ENCODE results near the gene KCTD19.

Gene KCTD19

DNA sequence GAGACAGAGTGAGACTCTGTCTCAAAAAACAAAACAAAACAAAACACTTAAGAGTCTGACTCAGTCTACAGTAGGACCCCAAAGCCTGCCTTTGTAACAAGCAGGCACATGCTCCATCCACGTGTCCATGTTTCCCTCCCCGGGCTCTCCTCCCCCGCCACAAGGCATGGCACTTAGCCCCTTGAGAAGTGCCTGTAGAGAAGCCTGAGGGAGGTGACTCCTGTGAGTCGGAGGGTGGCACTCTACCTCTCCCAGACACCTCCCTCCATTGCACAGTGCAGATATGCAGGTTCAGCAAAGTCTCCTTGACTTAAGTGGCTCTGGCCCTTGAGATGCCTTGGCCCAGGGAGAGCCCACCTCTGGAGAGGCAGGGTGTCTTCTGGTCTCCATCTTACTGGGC, 86.0 kb downstream of the KCTD19 start:
- WGBS (ENCODE audit: extremely low coverage, insufficient coverage, insufficient read length), result no CpG with 5 or more reads among the region's 4 CpGs
- peak overlapping the region; percentile 68 for H3K4ac ChIP-seq (ENCODE audit: low read depth, low read length)
- H4K12ac ChIP-seq (ENCODE audit: low read depth, low read length), result peak overlapping the region; percentile 49
- H3K9me3 ChIP-seq (ENCODE audit: insufficient read depth, low read depth, low read length), result no peaks in the 10 kb centered on the region
- no peak overlapping the region for H3K4me2 ChIP-seq (ENCODE audit: low read length)
- peaks cover 24 to 26% of the 10 kb centered on the region in 2 experiments for H3K36me3 ChIP-seq (ENCODE audit: control insufficient read depth in 1 of 2, insufficient read depth in 2 of 2, low read length in 2 of 2)
- no peaks in the 10 kb centered on the region for H3K27me3 ChIP-seq (ENCODE audit: insufficient read depth, low read length)
- no peak overlapping the region for H3K4me3 ChIP-seq (ENCODE audit: low read depth, low read length)
- H3K23ac ChIP-seq (ENCODE audit: low read length), result no peak overlapping the region
- peaks cover 43 to 44% of the 10 kb centered on the region in 2 experiments for H3K4me1 ChIP-seq (ENCODE audit: control insufficient read depth in 1 of 2, insufficient read depth in 2 of 2, low read length in 2 of 2)
- H3K14ac ChIP-seq (ENCODE audit: low read length), result peak overlapping the region; percentile 94
- H3K79me2 ChIP-seq (ENCODE audit: control insufficient read depth, insufficient read depth, low read length, poor library complexity), result peaks cover 2% of the 10 kb centered on the region
- H2AK5ac ChIP-seq (ENCODE audit: low read length), result peak overlapping the region; percentile 96
- H4K8ac ChIP-seq (ENCODE audit: low read depth, low read length), result peak overlapping the region; percentile 89
- H2BK12ac ChIP-seq (ENCODE audit: low read length), result peak overlapping the region; percentile 23
- H2BK120ac ChIP-seq (ENCODE audit: insufficient read depth, low read length, poor library complexity), result peak overlapping the region; percentile 95
- H2BK5ac ChIP-seq (ENCODE audit: low read depth, low read length, poor library complexity), result peak overlapping the region; percentile 94
- H3K18ac ChIP-seq (ENCODE audit: low read length), result peak overlapping the region; percentile 92
- H2AFZ ChIP-seq (ENCODE audit: insufficient read depth, low read length, poor library complexity), result peak overlapping the region; percentile 32
- DNase-seq, result no peak
- H3K27ac ChIP-seq (ENCODE audit: low read depth, low read length), result peak overlapping the region; percentile 95
- peaks cover 22% of the 10 kb centered on the region for H3K79me1 ChIP-seq (ENCODE audit: low read length)
- H3K9ac ChIP-seq (ENCODE audit: low read length), result no peak overlapping the region
- peak overlapping the region; percentile 97 for H4K91ac ChIP-seq (ENCODE audit: low read depth, low read length)
